Right lobe of liver (tissue), 6 donors: ENCODE measurements around the gene STXBP3. TPM values are rescaled to one million over a fixed set of nuclear protein-coding genes. Genes with fewer than 3 reads are reported as not detected.

Source experiments
- ATAC-seq, 4 donors: fragments of 200-7000 bp; cut with Tn5 transposase; one replicate each; pipeline ENCODE4 v1.9.1; 2020; ENCODE audit warnings: mild to moderate bottlenecking in 4 of 4, moderate library complexity in 4 of 4
- DNase-seq, 3 donors: peaks; one replicate each; pipeline ENCODE4 v3.0.0-alpha.2; 2020
- H3K27ac ChIP-seq, 3 donors: fragments of 200-600 bp; one replicate each; pipeline ENCODE4 v1.8.0; 2022
- H3K27me3 ChIP-seq, 2 donors: fragments of 200-600 bp; one replicate each; pipeline ENCODE4 v1.8.0; 2022
- H3K36me3 ChIP-seq, 4 donors: fragments of 200-600 bp; sonication (generic) in 1 of 4; one replicate each; pipeline versions ENCODE4 v1.5.1 to v1.8.0; 2017 to 2022; ENCODE audit warnings: control low read depth in 1 of 4
- H3K4me1 ChIP-seq, 4 donors: fragments of 200-600 bp; sonication (generic) in 1 of 4; one replicate each; pipeline versions ENCODE4 v1.5.1 to v1.8.0; 2017 to 2022; ENCODE audit warnings: control low read depth in 1 of 4
- H3K4me3 ChIP-seq, 3 donors: fragments of 200-600 bp; one replicate each; pipeline ENCODE4 v1.8.0; 2022
- H3K9me3 ChIP-seq, 4 donors: fragments of 200-600 bp; sonication (generic) in 1 of 4; one replicate each; pipeline versions ENCODE4 v1.5.1 to v1.8.0; 2017 to 2022; ENCODE audit warnings: control low read depth in 1 of 4
- POLR2A ChIP-seq: fragments of 450-650 bp; IDR thresholded peaks from one replicate; pipeline ENCODE4 v1.6.1; 2017; ENCODE audit warnings: antibody characterized with exemption, mild to moderate bottlenecking
- WGBS: methylation state at CpG from one replicate; pipeline ENCODE4 v1.1.6; 2018; ENCODE audit warnings: low coverage, low lambda C conversion rate; ENCODE audit not compliant: insufficient coverage; ENCODE audit errors: missing lambda C conversion rate; 5-methylcytosine and 5-hydroxymethylcytosine counted together
- intact Hi-C, 2 donors: fragments of 100-400 bp; cut with DNase I; formaldehyde crosslinking; loops; one replicate each; pipeline versions ENCODE4 v1.11.2 to v1.14.1; 2022
- total RNA-seq, 6 experiments: library from RNA; depleted of rRNA in 2 of 6; stranded (reverse); fragments of >200 nt in 2 of 6; fragmentation: NEBNext Ultra II Directional in 3 of 6; extraction: Animal tissue kit (Norgen Biotek cat#: 25700) in 3 of 6; gene quantifications; one replicate each; pipeline versions ENCODE4 v1.1.0 to v1.2.4, GENCODE V29; 2016 to 2023
- TF ChIP-seq, protein P1 (sequence below), 4 donors: fragments of 200-600 bp in 3 of 4; fragments of 450-650 bp in 1 of 4; IDR thresholded peaks; one replicate each; pipeline versions ENCODE4 v1.5.1 to v1.8.0; 2016 to 2022; ENCODE audit warnings: antibody characterized with exemption in 4 of 4, mild to moderate bottlenecking in 2 of 4
- donor health status: DM: no; HTN: yes; CAD: no.
- donor health status: DM: no; HTN: no; CAD: no.
- donor health status: DM: no; HTN: no; CAD: no.
- donor health status: DM: no; HTN: yes; CAD: no.
- donor health status: DM: no; HTN: yes; CAD: no.

The STXBP3 gene
- total RNA-seq, 6 experiments from 2014 or later: 15.3 to 32.2 (median 22.3) TPM

DNA sequence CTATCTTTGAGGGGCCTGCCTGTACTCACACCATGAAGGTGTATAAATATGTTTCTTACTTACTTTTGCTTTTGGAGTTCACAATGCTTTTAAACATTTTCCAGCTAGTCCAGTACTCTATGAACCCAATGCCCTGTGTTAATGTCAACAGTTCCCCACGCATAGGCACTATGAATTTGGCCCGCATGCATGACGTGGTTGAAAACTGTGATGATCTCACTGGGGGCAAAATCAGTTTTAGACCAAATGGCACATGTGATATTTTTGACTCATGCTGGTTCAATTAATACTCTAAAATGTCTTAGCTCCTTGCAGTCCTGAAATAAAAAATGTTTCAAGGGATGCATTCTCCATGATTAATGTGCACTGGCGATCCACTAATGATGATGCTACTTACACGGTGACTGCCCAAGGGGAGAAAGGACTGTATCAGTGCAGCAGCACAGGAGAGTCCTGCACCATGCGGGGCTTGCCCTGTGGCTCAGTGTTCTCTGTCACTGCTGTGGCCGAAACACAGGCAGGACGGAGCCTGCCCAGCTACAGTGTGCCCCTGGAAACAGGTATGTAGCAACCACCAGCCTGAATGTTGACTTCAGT, 18.0 kb upstream of the STXBP3 start:
- intact Hi-C loops: no loop called here

DNA sequence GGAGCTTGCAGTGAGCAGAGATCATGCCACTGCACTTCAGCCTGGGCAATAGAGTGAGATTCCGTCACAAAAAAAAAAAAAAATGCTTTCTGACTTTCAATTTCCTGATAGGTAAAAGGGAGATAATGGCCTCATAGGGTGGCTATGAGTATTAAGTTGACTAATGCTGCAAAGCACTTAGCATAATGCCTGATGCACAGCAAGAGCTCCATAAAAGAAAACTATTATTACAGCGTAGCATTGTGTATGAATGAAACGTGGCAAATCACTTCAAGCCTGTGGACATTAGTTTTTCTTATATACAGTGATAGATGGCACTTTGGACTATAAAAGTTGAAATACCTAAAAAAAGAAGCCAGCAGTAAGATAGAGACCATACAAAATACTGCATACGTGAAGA, 17.0 kb upstream of the STXBP3 start:
- 87% methylated on average over 4 of the region's 4 CpGs for WGBS
- H3K9me3 ChIP-seq: no peaks in the 10 kb centered on the region
- ATAC-seq: no peak
- intact Hi-C loops: no loop called here
- H3K36me3 ChIP-seq: no peaks in the 10 kb centered on the region
- H3K27ac ChIP-seq: no peak overlapping the region
- no peaks in the 10 kb centered on the region for H3K4me1 ChIP-seq
- DNase-seq: no peak
- H3K4me3 ChIP-seq: no peak overlapping the region
- no peaks in the 10 kb centered on the region for H3K27me3 ChIP-seq
- no peak for TF ChIP-seq POLR2A
- TF ChIP-seq, protein P1, sequence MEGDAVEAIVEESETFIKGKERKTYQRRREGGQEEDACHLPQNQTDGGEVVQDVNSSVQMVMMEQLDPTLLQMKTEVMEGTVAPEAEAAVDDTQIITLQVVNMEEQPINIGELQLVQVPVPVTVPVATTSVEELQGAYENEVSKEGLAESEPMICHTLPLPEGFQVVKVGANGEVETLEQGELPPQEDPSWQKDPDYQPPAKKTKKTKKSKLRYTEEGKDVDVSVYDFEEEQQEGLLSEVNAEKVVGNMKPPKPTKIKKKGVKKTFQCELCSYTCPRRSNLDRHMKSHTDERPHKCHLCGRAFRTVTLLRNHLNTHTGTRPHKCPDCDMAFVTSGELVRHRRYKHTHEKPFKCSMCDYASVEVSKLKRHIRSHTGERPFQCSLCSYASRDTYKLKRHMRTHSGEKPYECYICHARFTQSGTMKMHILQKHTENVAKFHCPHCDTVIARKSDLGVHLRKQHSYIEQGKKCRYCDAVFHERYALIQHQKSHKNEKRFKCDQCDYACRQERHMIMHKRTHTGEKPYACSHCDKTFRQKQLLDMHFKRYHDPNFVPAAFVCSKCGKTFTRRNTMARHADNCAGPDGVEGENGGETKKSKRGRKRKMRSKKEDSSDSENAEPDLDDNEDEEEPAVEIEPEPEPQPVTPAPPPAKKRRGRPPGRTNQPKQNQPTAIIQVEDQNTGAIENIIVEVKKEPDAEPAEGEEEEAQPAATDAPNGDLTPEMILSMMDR (IDR thresholded peaks at IDR 0.05): no peak

More for the DNA sequence above, 18.0 kb upstream of the STXBP3 start:
- ATAC-seq (no peak), DNase-seq (no peak)
- WGBS: 67% methylated on average over 5 of the region's 8 CpGs
- no peak overlapping the region for H3K4me3 ChIP-seq
- H3K27me3 ChIP-seq: no peaks in the 10 kb centered on the region
- H3K4me1 ChIP-seq: no peaks in the 10 kb centered on the region
- no peaks in the 10 kb centered on the region for H3K9me3 ChIP-seq
- no peaks in the 10 kb centered on the region for H3K36me3 ChIP-seq
- TF ChIP-seq, protein P1 (IDR thresholded peaks at IDR 0.05): no peak
- no peak for TF ChIP-seq POLR2A
- no peak overlapping the region for H3K27ac ChIP-seq

DNA sequence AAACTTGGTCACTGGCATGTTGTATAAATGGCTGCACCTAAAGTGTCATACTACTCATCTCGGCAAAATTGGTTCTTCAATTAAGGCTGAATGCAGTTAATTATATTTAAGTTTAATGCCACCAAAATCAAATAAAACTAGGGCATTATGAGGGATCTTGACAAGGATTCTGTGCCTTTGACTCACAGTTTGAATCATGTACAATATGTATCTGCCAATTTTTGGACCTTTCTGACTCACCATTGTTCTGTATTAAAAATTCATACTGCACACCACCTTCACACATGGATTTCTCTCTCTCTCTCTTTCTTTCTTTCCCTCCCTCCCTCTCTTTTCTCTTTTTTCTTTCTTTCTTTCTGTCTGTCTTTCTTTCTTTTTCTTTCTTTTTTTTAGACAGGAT, 14.1 kb upstream of the STXBP3 start:
- no peak overlapping the region for H3K4me3 ChIP-seq
- TF ChIP-seq, protein P1 (IDR thresholded peaks at IDR 0.05): no peak
- TF ChIP-seq POLR2A: no peak
- no peaks in the 10 kb centered on the region for H3K27me3 ChIP-seq
- H3K27ac ChIP-seq: no peak overlapping the region
- no CpG with 5 or more reads among the region's 1 CpG for WGBS
- no peaks in the 10 kb centered on the region for H3K9me3 ChIP-seq
- no peak for ATAC-seq
- H3K36me3 ChIP-seq: no peaks in the 10 kb centered on the region
- DNase-seq: no peak
- no peaks in the 10 kb centered on the region for H3K4me1 ChIP-seq
- intact Hi-C loops: no loop called here

DNA sequence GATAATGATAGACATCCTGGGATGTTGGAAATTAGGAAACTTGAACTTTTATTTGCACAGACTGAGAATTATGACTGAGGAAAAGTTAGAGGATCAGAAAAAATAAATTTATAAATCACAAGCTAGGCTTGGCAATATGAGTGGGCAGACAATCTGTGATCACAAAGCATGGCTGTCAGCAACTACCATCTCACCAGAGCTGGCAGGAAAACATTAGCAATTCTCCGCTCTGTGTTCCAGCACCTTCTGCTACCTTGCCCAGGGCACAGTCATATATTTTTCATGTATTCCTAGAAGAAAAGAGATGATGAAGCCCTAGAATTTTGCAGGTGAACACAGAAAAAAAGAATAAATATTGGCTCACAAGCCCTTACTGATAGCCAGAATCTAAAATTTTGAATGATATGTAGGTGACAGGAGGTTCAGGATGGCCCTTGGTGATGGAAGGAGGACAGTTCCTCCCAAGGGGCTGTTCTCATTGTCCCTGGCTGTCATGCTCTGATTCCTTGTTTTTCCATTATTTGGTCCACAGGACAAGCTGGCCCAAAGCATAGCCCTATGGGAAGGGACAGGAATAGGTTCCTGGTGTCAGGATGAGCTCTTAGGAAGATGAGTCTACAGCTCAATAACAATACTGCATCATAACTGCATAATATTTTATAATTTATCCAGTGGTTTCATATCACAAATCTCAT, 12.2 kb upstream of the STXBP3 start:
- WGBS: 83% methylated on average over 1 of the region's 1 CpG
- no peak for TF ChIP-seq POLR2A
- TF ChIP-seq, protein P1 (IDR thresholded peaks at IDR 0.05): no peak
- H3K27me3 ChIP-seq: no peaks in the 10 kb centered on the region
- intact Hi-C loops: no loop called here
- no peak for ATAC-seq
- no peaks in the 10 kb centered on the region for H3K4me1 ChIP-seq
- no peak overlapping the region for H3K27ac ChIP-seq
- no peaks in the 10 kb centered on the region for H3K9me3 ChIP-seq
- DNase-seq: no peak
- H3K4me3 ChIP-seq: no peak overlapping the region
- no peaks in the 10 kb centered on the region for H3K36me3 ChIP-seq
